Astrocyte (in vitro differentiated cells and primary cell): Measurements from ENCODE around the gene APLP1.

Source experiments
- EZH2 ChIP-seq: IDR thresholded peaks from 2 replicates; pipeline ENCODE4 v1.6.1; 2012; ENCODE audit warnings: mild to moderate bottlenecking, low read length, inconsistent platforms; ENCODE audit not compliant: insufficient read depth
- TF ChIP-seq, protein P1 (sequence below): IDR thresholded peaks from 2 replicates; pipeline ENCODE4 v1.5.1; 2011; ENCODE audit warnings: low read depth, mild to moderate bottlenecking, inconsistent platforms, low read length, moderate library complexity; ENCODE audit not compliant: insufficient read depth

DNA sequence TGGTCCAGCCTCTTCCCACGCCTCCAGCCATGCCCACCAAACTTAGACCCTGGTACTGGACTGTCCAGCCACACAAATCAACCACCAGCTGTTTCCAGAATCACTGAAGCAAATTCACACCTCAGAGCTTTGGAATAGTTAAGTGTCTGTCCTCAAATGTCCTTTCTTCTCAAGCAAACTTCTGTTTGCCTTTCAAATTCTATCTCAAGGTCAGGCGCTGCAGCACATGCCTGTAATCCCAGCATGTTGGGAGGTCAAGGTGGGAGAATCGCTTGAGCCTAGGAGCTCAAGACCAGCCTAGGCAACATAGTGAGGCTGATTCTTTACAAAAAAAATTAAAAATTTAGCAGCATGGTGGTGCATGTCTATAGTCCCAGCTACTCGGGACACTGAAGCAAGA, 36.3 kb upstream of the APLP1 start:
- TF ChIP-seq, protein P1, sequence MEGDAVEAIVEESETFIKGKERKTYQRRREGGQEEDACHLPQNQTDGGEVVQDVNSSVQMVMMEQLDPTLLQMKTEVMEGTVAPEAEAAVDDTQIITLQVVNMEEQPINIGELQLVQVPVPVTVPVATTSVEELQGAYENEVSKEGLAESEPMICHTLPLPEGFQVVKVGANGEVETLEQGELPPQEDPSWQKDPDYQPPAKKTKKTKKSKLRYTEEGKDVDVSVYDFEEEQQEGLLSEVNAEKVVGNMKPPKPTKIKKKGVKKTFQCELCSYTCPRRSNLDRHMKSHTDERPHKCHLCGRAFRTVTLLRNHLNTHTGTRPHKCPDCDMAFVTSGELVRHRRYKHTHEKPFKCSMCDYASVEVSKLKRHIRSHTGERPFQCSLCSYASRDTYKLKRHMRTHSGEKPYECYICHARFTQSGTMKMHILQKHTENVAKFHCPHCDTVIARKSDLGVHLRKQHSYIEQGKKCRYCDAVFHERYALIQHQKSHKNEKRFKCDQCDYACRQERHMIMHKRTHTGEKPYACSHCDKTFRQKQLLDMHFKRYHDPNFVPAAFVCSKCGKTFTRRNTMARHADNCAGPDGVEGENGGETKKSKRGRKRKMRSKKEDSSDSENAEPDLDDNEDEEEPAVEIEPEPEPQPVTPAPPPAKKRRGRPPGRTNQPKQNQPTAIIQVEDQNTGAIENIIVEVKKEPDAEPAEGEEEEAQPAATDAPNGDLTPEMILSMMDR, result no peak
- TF ChIP-seq EZH2, result no peak
